ENCODE measurements around the gene TRDMT1.

The TRDMT1 gene, protein sequence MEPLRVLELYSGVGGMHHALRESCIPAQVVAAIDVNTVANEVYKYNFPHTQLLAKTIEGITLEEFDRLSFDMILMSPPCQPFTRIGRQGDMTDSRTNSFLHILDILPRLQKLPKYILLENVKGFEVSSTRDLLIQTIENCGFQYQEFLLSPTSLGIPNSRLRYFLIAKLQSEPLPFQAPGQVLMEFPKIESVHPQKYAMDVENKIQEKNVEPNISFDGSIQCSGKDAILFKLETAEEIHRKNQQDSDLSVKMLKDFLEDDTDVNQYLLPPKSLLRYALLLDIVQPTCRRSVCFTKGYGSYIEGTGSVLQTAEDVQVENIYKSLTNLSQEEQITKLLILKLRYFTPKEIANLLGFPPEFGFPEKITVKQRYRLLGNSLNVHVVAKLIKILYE

DNA sequence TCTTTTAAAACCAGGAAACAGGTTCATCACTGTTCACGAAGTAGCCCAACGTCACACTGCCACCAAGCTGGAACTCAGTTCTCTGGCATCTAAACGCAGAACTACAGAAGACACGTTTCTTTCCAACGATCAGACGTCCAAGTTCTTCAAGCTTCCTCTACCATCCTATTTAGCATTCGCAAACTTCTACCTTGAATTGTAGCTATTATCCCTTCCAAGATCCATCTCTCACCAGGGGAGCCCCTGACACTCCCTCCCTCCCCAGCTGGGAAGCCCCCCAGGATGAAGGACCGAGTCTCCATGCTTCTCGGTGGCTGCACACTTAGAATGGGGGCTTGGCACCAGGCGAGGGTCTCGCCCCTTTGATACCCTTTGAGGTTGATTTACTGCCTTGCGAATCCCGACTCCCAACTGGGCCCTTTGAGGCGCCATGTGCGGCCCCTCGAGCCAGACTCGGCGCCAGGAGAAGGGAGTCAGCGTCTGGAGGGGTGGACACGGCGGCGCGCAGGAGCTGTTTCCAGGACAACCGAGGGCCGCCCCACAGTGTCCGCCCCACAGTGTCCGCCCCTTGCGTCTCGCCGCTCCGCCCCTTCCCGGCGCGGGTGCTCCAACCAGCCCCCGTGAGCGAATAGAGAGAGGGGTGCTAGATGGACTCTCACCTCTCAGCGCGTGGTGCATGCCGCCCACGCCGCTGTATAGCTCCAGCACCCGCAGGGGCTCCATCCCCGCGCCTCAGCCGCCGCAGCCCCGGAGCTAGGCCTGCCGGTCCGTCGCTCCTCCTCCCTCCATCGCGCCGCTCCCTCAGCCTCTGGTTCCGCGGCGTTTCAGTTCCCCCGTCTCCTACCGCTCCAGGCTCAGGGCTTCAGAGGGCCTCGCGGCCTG, at the start of gene TRDMT1:
Gene TRDMT1 (minus strand): TSS at position 761 of the 882 bp plus-strand sequence. CDS start 38 bp downstream, at position 723.
- no peaks in the 10 kb centered on the region for H3K27me3 ChIP-seq (ENCODE audit: control insufficient read depth, insufficient read depth, low read length)
- peak within 1 kb of the TSS; percentile 80 for H3K9ac ChIP-seq (ENCODE audit: low read length)
- peaks cover 44% of the 10 kb centered on the region for H3K4me1 ChIP-seq (ENCODE audit: control insufficient read depth, low read depth, low read length)
- peak within 1 kb of the TSS; percentile 92 for H3K4me3 ChIP-seq (ENCODE audit: low read length)
- H3K27ac ChIP-seq (ENCODE audit: low read length), result peak within 1 kb of the TSS; percentile 89
- no peaks in the 10 kb centered on the region for H3K36me3 ChIP-seq (ENCODE audit: control insufficient read depth, low read depth, low read length)
- no peaks in the 10 kb centered on the region for H3K9me3 ChIP-seq (ENCODE audit: control insufficient read depth, low read depth, low read length)

GRCh38 chr10:17250736-17251135, 49.3 kb upstream of the TRDMT1 start:
- H3K9ac ChIP-seq (ENCODE audit: low read length), result no peak overlapping the region
- no peaks in the 10 kb centered on the region for H3K27me3 ChIP-seq (ENCODE audit: control insufficient read depth, insufficient read depth, low read length)

GRCh38 chr10:17249820-17250219, 48.3 kb upstream of the TRDMT1 start:
- Histone ChIP-seq H3K27me3 (ENCODE audit: control insufficient read depth, insufficient read depth, low read length) (no peaks in the 10 kb centered on the region), H3K9me3 (ENCODE audit: control insufficient read depth, low read depth, low read length) (peaks cover 9% of the 10 kb centered on the region), H3K4me3 (ENCODE audit: low read length) (no peak overlapping the region), H3K9ac (ENCODE audit: low read length) (no peak overlapping the region), H3K36me3 (ENCODE audit: control insufficient read depth, low read depth, low read length) (no peaks in the 10 kb centered on the region), H3K27ac (ENCODE audit: low read length) (no peak overlapping the region), H3K4me1 (ENCODE audit: control insufficient read depth, low read depth, low read length) (no peaks in the 10 kb centered on the region)

More at GRCh38 chr10:17250736-17251135, 49.3 kb upstream of the TRDMT1 start:
- no peak overlapping the region for H3K27ac ChIP-seq (ENCODE audit: low read length)
- no peaks in the 10 kb centered on the region for H3K36me3 ChIP-seq (ENCODE audit: control insufficient read depth, low read depth, low read length)
- no peaks in the 10 kb centered on the region for H3K4me1 ChIP-seq (ENCODE audit: control insufficient read depth, low read depth, low read length)
- no peak overlapping the region for H3K4me3 ChIP-seq (ENCODE audit: low read length)
- peaks cover 9% of the 10 kb centered on the region for H3K9me3 ChIP-seq (ENCODE audit: control insufficient read depth, low read depth, low read length)

DNA sequence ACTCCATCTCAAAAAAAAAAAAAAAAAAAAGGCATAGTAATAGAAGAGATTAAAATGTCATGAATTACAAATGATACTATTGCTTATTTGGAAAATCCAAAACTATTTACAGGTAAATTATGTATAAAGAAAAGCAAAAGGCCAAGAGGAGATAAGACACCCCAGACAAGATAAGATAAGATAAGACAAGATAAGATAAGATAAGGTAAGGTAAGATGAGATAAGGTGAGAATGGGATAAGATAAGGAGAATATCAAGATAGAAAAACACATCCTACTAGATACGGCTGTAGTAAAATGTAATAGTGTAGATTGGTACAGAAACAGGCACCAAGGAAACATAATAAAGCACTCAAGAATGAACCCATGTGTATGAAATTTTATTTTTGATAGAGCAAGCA, 47.5 kb upstream of the TRDMT1 start:
- Histone ChIP-seq H3K4me3 (ENCODE audit: low read length) (no peak overlapping the region), H3K4me1 (ENCODE audit: control insufficient read depth, low read depth, low read length) (no peaks in the 10 kb centered on the region), H3K27ac (ENCODE audit: low read length) (no peak overlapping the region), H3K36me3 (ENCODE audit: control insufficient read depth, low read depth, low read length) (no peaks in the 10 kb centered on the region), H3K9ac (ENCODE audit: low read length) (no peak overlapping the region), H3K27me3 (ENCODE audit: control insufficient read depth, insufficient read depth, low read length) (no peaks in the 10 kb centered on the region), H3K9me3 (ENCODE audit: control insufficient read depth, low read depth, low read length) (peaks cover 9% of the 10 kb centered on the region)

GRCh38 chr10:17247210-17247609, 45.7 kb upstream of the TRDMT1 start:
- no peaks in the 10 kb centered on the region for H3K36me3 ChIP-seq (ENCODE audit: control insufficient read depth, low read depth, low read length)
- H3K27me3 ChIP-seq (ENCODE audit: control insufficient read depth, insufficient read depth, low read length), result no peaks in the 10 kb centered on the region
- no peak overlapping the region for H3K27ac ChIP-seq (ENCODE audit: low read length)
- no peak overlapping the region for H3K4me3 ChIP-seq (ENCODE audit: low read length)
- H3K4me1 ChIP-seq (ENCODE audit: control insufficient read depth, low read depth, low read length), result no peaks in the 10 kb centered on the region
- H3K9me3 ChIP-seq (ENCODE audit: control insufficient read depth, low read depth, low read length), result peaks cover 9% of the 10 kb centered on the region
- H3K9ac ChIP-seq (ENCODE audit: low read length), result no peak overlapping the region

DNA sequence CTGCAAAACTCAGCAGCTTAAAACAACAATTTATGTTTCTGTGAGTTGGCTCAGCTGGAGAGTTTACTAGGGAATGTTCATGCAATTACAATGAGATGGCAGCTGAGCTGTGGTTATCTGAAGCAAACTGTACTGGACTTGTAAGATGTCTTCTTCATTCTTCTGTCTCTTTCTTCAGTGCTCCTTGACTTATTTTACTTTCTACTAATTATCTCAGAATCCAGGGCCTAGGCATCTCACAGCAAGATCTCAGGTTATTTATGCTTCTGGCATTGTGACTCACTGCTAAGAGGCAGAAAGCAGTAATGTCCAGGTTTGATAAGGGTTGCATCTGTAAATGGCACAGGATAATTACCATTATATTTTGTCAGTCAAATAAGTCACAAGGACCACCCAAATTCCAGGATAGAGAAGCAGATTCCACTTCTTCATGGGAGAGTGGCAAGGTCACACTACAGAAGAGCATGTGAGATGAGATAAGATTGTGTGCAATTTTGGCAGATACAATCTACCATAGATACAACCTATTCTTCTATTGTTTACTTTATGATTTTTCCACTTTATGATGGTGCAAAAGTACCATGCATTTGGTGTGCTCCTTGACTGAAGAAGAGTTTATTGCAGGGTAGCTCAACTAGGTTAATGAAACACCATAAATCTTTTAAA, 43.4 kb upstream of the TRDMT1 start:
- no peak overlapping the region for H3K9ac ChIP-seq (ENCODE audit: low read length)
- H3K4me1 ChIP-seq (ENCODE audit: control insufficient read depth, low read depth, low read length), result no peaks in the 10 kb centered on the region
- no peaks in the 10 kb centered on the region for H3K27me3 ChIP-seq (ENCODE audit: control insufficient read depth, insufficient read depth, low read length)
- H3K36me3 ChIP-seq (ENCODE audit: control insufficient read depth, low read depth, low read length), result no peaks in the 10 kb centered on the region
- H3K9me3 ChIP-seq (ENCODE audit: control insufficient read depth, low read depth, low read length), result peaks cover 9% of the 10 kb centered on the region
- H3K4me3 ChIP-seq (ENCODE audit: low read length), result no peak overlapping the region
- H3K27ac ChIP-seq (ENCODE audit: low read length), result no peak overlapping the region

GRCh38 chr10:17241611-17242333, 40.3 kb upstream of the TRDMT1 start:
- Histone ChIP-seq H3K27ac (ENCODE audit: low read length) (no peak overlapping the region), H3K4me1 (ENCODE audit: control insufficient read depth, low read depth, low read length) (no peaks in the 10 kb centered on the region), H3K9me3 (ENCODE audit: control insufficient read depth, low read depth, low read length) (no peaks in the 10 kb centered on the region), H3K27me3 (ENCODE audit: control insufficient read depth, insufficient read depth, low read length) (no peaks in the 10 kb centered on the region), H3K36me3 (ENCODE audit: control insufficient read depth, low read depth, low read length) (peaks cover 13% of the 10 kb centered on the region), H3K9ac (ENCODE audit: low read length) (no peak overlapping the region), H3K4me3 (ENCODE audit: low read length) (no peak overlapping the region)

DNA sequence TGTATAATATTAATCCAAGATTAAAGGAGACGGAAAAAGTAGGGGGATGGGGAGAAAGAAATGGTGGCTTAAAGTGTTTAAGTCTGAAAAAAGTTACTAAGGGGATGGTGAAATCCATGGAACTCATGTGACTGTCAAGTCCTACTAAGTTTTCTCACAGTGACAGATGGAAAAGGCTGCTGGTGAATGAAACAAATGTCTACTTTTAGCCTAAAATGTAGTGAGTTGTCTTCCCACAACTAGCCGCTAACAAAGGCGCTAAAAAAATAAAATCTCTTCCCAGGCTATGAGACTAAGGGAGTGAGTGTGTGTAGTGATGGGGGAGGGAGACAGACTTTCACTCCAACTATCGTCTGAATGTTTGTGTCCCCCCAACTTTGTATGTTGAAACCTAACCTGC, 39.1 kb upstream of the TRDMT1 start:
- Histone ChIP-seq H3K4me3 (ENCODE audit: low read length) (no peak overlapping the region), H3K4me1 (ENCODE audit: control insufficient read depth, low read depth, low read length) (no peaks in the 10 kb centered on the region), H3K9ac (ENCODE audit: low read length) (no peak overlapping the region), H3K27ac (ENCODE audit: low read length) (no peak overlapping the region), H3K27me3 (ENCODE audit: control insufficient read depth, insufficient read depth, low read length) (no peaks in the 10 kb centered on the region), H3K9me3 (ENCODE audit: control insufficient read depth, low read depth, low read length) (no peaks in the 10 kb centered on the region), H3K36me3 (ENCODE audit: control insufficient read depth, low read depth, low read length) (peaks cover 24% of the 10 kb centered on the region)

DNA sequence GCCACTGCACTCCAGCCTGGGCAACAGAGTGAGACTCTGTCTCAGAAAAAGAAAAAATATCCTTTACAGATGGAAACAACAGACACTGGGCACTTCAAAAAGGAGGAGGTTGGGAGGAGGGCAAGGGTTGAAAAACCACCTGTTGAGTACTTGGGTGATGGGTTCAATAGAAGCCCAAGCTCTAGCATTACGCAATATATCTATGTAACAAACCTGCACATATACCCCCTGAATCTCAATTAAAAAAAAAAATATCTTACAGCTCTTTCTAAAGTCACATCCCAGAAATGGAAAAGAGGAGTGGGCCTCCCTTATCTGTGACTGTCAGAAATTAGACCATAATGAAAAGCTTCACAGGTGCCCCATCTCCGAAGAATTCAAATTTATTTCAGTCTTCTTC, 38.6 kb upstream of the TRDMT1 start:
- Histone ChIP-seq H3K27me3 (ENCODE audit: control insufficient read depth, insufficient read depth, low read length) (no peaks in the 10 kb centered on the region), H3K27ac (ENCODE audit: low read length) (no peak overlapping the region), H3K9ac (ENCODE audit: low read length) (no peak overlapping the region), H3K9me3 (ENCODE audit: control insufficient read depth, low read depth, low read length) (no peaks in the 10 kb centered on the region), H3K4me1 (ENCODE audit: control insufficient read depth, low read depth, low read length) (no peaks in the 10 kb centered on the region), H3K36me3 (ENCODE audit: control insufficient read depth, low read depth, low read length) (peaks cover 29% of the 10 kb centered on the region), H3K4me3 (ENCODE audit: low read length) (no peak overlapping the region)

GRCh38 chr10:17239345-17240085, 38.0 kb upstream of the TRDMT1 start:
- Histone ChIP-seq H3K4me1 (ENCODE audit: control insufficient read depth, low read depth, low read length) (no peaks in the 10 kb centered on the region), H3K27ac (ENCODE audit: low read length) (no peak overlapping the region), H3K27me3 (ENCODE audit: control insufficient read depth, insufficient read depth, low read length) (no peaks in the 10 kb centered on the region), H3K36me3 (ENCODE audit: control insufficient read depth, low read depth, low read length) (peaks cover 35% of the 10 kb centered on the region), H3K9ac (ENCODE audit: low read length) (no peak overlapping the region), H3K9me3 (ENCODE audit: control insufficient read depth, low read depth, low read length) (no peaks in the 10 kb centered on the region), H3K4me3 (ENCODE audit: low read length) (no peak overlapping the region)
